ENCODE data around the gene ADSL.

DNA sequence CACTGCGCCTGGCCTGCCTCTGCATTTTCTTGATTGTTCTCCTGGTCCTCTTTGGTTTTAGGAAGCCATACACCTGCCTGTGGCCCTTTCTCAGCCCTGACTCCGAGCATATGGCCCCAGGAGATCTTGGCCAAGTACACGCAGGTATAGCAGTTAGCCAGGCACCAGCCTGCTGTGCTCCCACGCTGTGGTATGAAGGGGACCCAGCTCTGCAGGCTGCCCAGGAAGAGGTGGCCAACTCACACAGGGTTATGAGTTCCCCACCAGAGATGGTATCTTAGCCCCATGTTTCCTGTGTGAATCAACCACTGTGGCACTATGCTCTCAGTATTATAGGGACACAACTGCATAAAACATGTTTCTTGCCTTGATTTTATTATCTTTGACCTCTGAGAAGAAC, 55.2 kb downstream of the ADSL start:
- no peak for TF ChIP-seq TCF7L2 (IDR thresholded peaks at IDR 0.05; ENCODE audit: borderline replicate concordance, extremely low read depth, insufficient read depth, insufficient read length)
- no peak for TF ChIP-seq CEBPB (IDR thresholded peaks at IDR 0.05; ENCODE audit: low read depth)
- no peak for TF ChIP-seq EZH2 (IDR thresholded peaks at IDR 0.05)

All from HCT116 (cell line).